Osteocyte (in vitro differentiated cells): ENCODE measurements around the gene CYP19A1. TPM values are rescaled to one million over a fixed set of nuclear protein-coding genes. Genes with fewer than 3 reads are reported as not detected.

ENCODE experiments used
- DNase-seq: peaks from one replicate; pipeline ENCODE4 v3.0.0; 2021; ENCODE audit warnings: mixed read lengths; ENCODE audit not compliant: unreplicated experiment; ENCODE audit errors: extremely low spot score
- H3K27ac Mint-ChIP-seq: one replicate; pipeline ENCODE4 v1.8.0; 2021; ENCODE audit warnings: mild to moderate bottlenecking, mixed read lengths; ENCODE audit not compliant: unreplicated experiment
- H3K27me3 Mint-ChIP-seq: one replicate; pipeline ENCODE4 v1.8.0; 2021; ENCODE audit warnings: mixed read lengths; ENCODE audit not compliant: unreplicated experiment
- H3K36me3 Mint-ChIP-seq: one replicate; pipeline ENCODE4 v1.8.0; 2021; ENCODE audit warnings: mixed read lengths; ENCODE audit not compliant: unreplicated experiment
- H3K4me1 Mint-ChIP-seq: one replicate; pipeline ENCODE4 v1.8.0; 2021; ENCODE audit warnings: mixed read lengths; ENCODE audit not compliant: unreplicated experiment
- H3K4me3 Mint-ChIP-seq: one replicate; pipeline ENCODE4 v1.8.0; 2021; ENCODE audit warnings: mild to moderate bottlenecking, moderate library complexity, mixed read lengths; ENCODE audit not compliant: unreplicated experiment
- H3K9me3 Mint-ChIP-seq: one replicate; pipeline ENCODE4 v1.8.0; 2021; ENCODE audit warnings: mixed read lengths; ENCODE audit not compliant: unreplicated experiment
- CTCF ChIP-seq: fragments of 200-600 bp; sonication (generic); IDR thresholded peaks from 2 replicates; pipeline ENCODE4 v1.5.0; 2021; ENCODE audit warnings: antibody characterized with exemption, mild to moderate bottlenecking, moderate library complexity
- total RNA-seq: library from RNA; stranded (reverse); gene quantifications from 2 replicates; pipeline ENCODE4 v1.2.1, GENCODE V29; 2021

CYP19A1 gene
- total RNA-seq, 1 donor from 2014 or later = not detected

- TF ChIP-seq CTCF = no peak
- peaks cover 55% of the 10 kb centered on the region for H3K27me3 Mint-ChIP-seq
- H3K36me3 Mint-ChIP-seq = no peaks in the 10 kb centered on the region
- H3K4me1 Mint-ChIP-seq = no peaks in the 10 kb centered on the region
- no peak overlapping the region for H3K4me3 Mint-ChIP-seq
- DNase-seq = no peak
- no peak overlapping the region for H3K27ac Mint-ChIP-seq
- H3K9me3 Mint-ChIP-seq = no peaks in the 10 kb centered on the region
These were observed 153.8 kb downstream of the CYP19A1 start for GRCh38 chr15:51184627-51185026.

- H3K36me3 Mint-ChIP-seq = no peaks in the 10 kb centered on the region
- no peaks in the 10 kb centered on the region for H3K4me1 Mint-ChIP-seq
- H3K27ac Mint-ChIP-seq = no peak overlapping the region
- peaks cover 62% of the 10 kb centered on the region for H3K27me3 Mint-ChIP-seq
- no peak for TF ChIP-seq CTCF
- DNase-seq = no peak
- no peak overlapping the region for H3K4me3 Mint-ChIP-seq
- no peaks in the 10 kb centered on the region for H3K9me3 Mint-ChIP-seq
These were observed 155.3 kb downstream of the CYP19A1 start for GRCh38 chr15:51183076-51183475.

- Mint-ChIP-seq H3K27me3 (peaks cover 62% of the 10 kb centered on the region), H3K36me3 (no peaks in the 10 kb centered on the region), H3K4me1 (no peaks in the 10 kb centered on the region), H3K27ac (no peak overlapping the region), H3K9me3 (no peaks in the 10 kb centered on the region), H3K4me3 (no peak overlapping the region)
- DNase-seq = peak; percentile 42
- no peak for TF ChIP-seq CTCF
These were observed 156.5 kb downstream of the CYP19A1 start for GRCh38 chr15:51181905-51182304.

GRCh38 chr15:51181221-51181620 lies 157.2 kb downstream of the CYP19A1 start:
- H3K4me3 Mint-ChIP-seq = no peak overlapping the region
- peaks cover 58% of the 10 kb centered on the region for H3K27me3 Mint-ChIP-seq
- no peak for TF ChIP-seq CTCF
- H3K4me1 Mint-ChIP-seq = no peaks in the 10 kb centered on the region
- no peaks in the 10 kb centered on the region for H3K9me3 Mint-ChIP-seq
- H3K36me3 Mint-ChIP-seq = no peaks in the 10 kb centered on the region
- H3K27ac Mint-ChIP-seq = no peak overlapping the region
- DNase-seq = peak; percentile 23

- H3K4me3 Mint-ChIP-seq = no peak overlapping the region
- H3K9me3 Mint-ChIP-seq = no peaks in the 10 kb centered on the region
- DNase-seq = no peak
- H3K27me3 Mint-ChIP-seq = peaks cover 51% of the 10 kb centered on the region
- H3K36me3 Mint-ChIP-seq = no peaks in the 10 kb centered on the region
- no peak overlapping the region for H3K27ac Mint-ChIP-seq
- H3K4me1 Mint-ChIP-seq = no peaks in the 10 kb centered on the region
- TF ChIP-seq CTCF = no peak
These were observed 157.9 kb downstream of the CYP19A1 start for GRCh38 chr15:51180534-51180933.
